NCI-H2107 (cell line): Measurements from ENCODE around the gene PACRGL.
"Not testable (repeated sequence)": the region's sequence is repeated elsewhere in the genome, so short reads cannot be mapped to it uniquely, and the experiment has no call there.

ENCODE experiments used
- DNase-seq: peaks from one replicate; lab custom pipeline; 2025; lab: John Stamatoyannopoulos, UW

Gene PACRGL

GRCh38 chr4:20723463-20723862, 23.2 kb downstream of the PACRGL start:
- DNase-seq, result no peak

- no peak for DNase-seq
Observed at GRCh38 chr4:20724915-20725314, 24.7 kb downstream of the PACRGL start.

GRCh38 chr4:20735931-20736330, 35.7 kb downstream of the PACRGL start:
- no peak for DNase-seq

GRCh38 chr4:20746000-20746399, 45.7 kb downstream of the PACRGL start:
- not testable (repeated sequence) for DNase-seq

GRCh38 chr4:20752641-20753040, 52.4 kb downstream of the PACRGL start:
- DNase-seq, result no peak

- no peak for DNase-seq
Observed at GRCh38 chr4:20754036-20754435, 53.8 kb downstream of the PACRGL start.

- no peak for DNase-seq
Observed at GRCh38 chr4:20760053-20760452, 59.8 kb downstream of the PACRGL start.

- no peak for DNase-seq
Observed at GRCh38 chr4:20761382-20761781, 61.1 kb downstream of the PACRGL start.

- no peak for DNase-seq
Observed at GRCh38 chr4:20761826-20762225, 61.6 kb downstream of the PACRGL start.

GRCh38 chr4:20764366-20764992, 64.2 kb downstream of the PACRGL start:
- no peak for DNase-seq

GRCh38 chr4:20773144-20773997, 73.1 kb downstream of the PACRGL start:
- no peak for DNase-seq

- DNase-seq, result no peak
Observed at GRCh38 chr4:20778896-20779295, 78.6 kb downstream of the PACRGL start.

GRCh38 chr4:20783134-20783533, 82.9 kb downstream of the PACRGL start:
- not testable (repeated sequence) for DNase-seq

GRCh38 chr4:20787940-20788665, 87.8 kb downstream of the PACRGL start:
- no peak for DNase-seq
